CD4-positive, alpha-beta T cell treated with Interleukin-15 for 4 hours (primary cell): ENCODE data around the gene SLC26A1.

Experiments used
- DNase-seq: peaks from one replicate; pipeline ENCODE4 v3.0.0-alpha.2; 2020; ENCODE audit warnings: low spot score

The SLC26A1 gene, protein sequence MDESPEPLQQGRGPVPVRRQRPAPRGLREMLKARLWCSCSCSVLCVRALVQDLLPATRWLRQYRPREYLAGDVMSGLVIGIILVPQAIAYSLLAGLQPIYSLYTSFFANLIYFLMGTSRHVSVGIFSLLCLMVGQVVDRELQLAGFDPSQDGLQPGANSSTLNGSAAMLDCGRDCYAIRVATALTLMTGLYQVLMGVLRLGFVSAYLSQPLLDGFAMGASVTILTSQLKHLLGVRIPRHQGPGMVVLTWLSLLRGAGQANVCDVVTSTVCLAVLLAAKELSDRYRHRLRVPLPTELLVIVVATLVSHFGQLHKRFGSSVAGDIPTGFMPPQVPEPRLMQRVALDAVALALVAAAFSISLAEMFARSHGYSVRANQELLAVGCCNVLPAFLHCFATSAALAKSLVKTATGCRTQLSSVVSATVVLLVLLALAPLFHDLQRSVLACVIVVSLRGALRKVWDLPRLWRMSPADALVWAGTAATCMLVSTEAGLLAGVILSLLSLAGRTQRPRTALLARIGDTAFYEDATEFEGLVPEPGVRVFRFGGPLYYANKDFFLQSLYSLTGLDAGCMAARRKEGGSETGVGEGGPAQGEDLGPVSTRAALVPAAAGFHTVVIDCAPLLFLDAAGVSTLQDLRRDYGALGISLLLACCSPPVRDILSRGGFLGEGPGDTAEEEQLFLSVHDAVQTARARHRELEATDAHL

DNA sequence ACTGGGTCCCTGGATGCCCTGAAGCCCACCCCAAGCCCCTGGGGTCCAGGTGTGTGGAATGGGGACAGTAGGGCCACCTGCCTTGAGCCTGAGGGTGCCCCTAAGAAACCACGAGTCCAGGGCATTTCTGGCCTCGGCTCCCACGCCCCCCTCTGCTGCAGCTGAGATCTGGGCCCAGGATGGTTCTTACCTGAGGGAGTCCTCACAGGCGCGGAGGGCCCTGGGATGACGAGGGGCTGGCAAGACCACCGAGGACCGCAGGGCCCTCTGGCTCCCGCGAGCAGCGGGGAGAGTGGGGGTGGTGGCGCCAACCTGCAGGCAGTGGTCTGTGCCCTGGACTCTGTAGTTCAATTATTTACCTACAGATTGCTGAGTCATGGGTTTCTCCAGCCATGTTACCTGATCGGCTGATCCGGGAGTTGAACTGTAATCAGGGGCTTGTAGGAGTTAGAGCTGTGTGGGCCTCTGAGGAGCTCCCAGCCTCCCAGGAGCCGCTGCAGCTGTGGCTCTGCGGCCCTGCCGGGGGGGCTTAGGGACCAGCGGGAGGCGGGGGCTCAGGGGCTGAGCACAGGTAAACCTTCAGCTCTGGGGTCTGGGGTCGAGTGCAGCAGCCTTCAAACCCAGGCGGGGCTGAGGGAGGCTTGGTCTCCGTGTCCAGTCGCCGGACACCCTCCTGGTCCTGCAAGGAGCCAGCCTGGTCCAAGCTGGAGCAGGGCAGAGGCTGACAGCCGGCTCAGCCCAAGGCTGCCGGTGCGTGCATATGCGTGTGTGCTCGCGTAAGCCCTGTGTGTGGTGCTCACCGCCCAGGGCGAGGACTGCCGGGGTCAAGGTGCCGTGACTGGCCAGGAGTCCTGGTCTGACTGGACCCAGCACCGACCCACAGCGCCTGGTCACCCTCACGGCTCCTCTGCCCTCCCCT is at the start of gene SLC26A1:
Gene SLC26A1 (minus strand): TSS at position 294 of the 919 bp plus-strand sequence. CDS start 1,701 bp downstream, outside the sequence.
- no peak for DNase-seq

DNA sequence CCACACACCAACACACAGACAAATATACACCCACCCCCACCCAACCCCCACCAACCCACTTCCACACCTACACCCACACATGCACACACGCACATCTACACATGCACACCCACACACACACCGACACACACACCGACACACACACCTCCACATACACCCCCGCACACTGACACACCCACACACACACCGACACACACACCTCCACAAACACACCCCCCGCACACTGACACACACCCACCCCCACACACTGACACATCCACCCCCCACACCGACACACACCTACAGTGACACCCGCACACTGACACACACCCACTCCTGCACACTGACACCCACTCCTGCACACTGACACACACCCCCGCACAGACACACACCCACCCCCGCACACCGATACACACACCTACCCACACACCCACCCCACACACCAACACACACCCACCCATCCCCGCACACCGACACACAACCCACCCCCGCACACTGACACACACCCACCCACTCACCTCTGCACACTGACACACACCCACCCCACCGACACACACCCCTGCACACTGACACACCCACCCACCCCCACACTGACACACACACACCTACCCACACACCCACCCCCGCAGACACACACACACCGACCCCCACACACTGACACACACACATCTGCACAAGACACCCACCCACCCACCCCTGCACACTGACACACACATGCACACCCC is 49.3 kb upstream of the SLC26A1 start:
- DNase-seq: no peak

DNA sequence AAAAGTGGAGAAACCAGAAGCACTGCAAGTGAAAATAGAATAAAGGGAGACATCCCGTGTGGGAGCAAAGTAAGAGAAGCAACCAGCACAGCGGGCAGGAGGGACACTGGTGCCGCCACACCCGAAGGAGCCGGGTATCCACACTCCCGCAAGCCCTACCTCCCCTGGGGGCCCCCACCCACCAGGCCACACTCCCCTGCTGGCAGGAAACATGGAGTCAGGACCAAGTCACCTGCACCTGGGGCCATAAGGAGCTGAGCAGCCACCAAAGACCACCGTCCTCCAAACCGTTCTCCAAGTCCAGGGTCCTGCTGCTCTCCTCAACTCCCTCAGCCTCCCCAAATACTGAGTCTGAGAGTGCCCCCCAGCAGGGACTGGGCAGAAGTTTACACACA is 48.7 kb upstream of the SLC26A1 start:
- DNase-seq: no peak

DNA sequence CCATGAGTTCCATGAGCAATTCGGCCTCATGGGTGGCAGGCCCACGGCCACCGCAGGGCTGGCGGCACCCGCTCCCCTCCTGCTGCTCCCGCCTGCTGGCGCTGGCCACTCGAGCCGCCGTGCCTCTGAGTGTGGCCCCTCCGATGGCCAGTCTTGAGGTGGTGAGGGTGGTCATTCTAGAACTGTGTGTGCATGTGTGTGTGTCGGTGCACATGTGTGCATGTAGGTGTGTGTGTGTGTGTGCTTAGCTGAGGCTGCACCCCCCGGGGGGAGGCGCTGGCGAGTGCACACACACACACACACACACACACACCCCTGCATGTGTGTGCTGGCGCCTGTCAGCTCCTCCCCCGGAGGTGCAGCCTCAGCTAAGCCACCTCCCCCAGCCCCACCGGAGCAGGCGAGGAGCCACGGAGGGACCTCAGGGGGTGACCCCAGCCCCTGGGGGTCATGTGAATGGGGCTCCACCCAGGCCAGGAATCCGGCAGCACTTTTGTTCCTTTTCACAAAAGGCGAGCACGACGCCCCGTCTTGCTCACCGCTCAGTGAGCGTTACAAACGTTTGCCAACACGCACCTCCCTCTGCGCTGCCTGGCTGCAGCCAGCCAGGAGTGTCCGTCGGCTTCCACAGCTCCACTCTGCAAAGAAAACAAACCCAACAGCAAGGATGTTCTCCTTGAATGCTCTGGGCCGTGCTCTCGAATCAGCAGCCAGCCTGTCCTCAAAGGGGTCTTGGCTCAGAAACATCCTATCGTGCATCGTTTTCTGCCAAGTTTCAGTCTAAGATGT is 48.1 kb upstream of the SLC26A1 start:
- no peak for DNase-seq

DNA sequence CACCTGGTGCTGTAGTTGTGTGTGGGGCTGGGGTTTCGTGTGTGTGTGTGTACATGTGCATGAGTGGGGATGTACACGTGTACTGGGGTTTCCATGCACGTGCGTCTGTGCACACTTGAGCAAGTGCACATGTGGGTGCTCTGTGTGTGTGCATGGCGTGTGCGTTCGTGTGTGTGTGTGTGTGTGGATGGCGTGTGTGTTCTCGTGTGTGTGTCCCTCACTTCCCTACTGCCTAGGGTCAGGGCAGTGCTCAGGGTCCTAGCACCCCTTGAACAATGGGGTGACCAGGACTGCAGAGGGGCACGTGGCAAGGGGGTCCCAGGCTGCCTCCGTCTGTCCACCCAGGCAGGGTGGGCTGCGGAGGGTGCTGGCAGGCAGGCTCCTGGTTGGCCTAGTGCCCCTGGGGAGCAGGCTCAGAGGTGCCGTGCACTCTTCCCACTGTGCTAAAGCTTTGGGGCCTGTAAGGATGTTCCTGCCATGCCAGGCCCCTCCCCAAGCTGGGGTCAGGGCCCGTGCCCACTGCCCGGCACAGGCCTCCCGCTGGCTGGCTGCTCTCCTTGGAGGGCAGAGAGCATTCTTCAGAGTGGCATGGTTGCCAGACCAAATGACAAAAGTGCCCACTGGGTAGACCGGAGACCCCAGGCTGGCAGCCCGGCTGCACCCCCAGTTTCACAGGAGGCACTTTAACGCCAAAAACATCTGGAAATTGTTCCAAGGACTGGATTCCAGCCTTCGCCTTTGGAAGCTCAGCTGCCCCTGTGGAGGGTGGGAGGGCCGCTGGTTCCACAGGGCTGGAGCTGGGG is 47.3 kb upstream of the SLC26A1 start:
- DNase-seq: no peak

DNA sequence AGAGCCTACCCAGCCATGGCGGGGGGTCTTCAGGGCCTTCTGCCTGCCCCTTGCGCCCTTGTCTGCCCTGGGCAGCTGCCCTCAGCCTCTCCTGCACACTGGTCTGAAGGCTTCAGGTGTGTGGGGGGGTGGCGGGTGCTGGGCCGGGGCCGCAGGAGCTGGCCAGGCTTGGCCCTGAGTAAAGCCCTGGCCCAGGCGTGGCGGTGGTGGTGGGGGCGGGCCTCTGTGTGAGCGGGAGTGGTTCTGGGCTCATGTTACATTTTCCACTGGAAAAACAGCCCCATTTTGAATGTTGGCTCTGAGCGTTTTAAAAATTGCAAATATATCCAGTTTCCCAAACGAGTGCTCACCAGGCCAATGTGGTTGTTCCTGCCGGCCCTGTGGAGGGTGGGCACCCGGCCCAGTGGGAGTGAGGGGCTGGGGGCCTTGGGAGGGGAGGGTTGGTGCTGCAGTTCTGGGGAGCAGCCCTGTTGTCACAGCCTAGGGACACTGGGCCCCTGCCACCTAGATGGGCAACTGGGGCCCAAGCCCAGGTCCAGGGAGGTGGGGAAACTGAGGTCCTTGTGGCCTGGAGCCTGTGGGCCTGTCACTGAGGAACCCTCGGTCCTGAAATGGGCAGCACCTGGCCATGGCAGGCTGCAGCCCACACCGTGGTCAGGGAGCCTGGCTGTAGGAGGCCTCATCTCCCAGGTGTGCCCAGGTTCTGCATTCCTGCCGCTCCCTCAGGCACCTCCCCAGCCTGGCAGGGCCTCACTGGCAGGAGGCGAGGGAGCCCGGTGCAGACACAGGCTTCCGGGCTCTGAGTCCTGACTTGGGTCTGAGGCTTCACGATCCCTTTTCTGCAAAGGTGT is 46.5 kb upstream of the SLC26A1 start:
- DNase-seq: no peak

DNA sequence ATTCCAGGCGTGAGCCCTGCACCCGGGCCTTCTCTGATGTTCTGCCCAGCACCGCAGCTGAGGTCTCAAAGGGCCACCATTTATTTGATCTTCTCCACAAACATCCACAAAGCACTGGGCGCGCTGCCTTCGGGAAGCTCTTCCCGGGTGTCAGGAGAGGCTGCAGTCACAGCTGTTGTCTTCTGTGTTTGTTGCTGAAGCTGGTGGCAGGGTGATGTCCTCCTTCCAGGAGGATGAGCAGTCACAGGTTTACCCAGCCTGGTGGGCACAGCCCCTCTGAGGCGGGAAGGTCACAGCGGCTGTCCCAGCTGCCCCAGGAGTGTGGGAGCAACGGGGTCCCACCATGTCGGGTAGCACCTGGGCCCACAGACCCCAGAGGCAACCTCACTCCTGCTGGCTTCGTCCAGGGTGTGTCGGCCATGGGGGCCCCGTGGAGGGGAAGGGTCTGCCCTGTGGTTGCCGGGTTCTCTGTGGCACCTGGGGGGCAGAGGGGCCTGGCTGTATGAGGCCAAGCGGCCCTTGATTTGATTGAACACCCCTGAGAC is 45.8 kb upstream of the SLC26A1 start:
- no peak for DNase-seq

DNA sequence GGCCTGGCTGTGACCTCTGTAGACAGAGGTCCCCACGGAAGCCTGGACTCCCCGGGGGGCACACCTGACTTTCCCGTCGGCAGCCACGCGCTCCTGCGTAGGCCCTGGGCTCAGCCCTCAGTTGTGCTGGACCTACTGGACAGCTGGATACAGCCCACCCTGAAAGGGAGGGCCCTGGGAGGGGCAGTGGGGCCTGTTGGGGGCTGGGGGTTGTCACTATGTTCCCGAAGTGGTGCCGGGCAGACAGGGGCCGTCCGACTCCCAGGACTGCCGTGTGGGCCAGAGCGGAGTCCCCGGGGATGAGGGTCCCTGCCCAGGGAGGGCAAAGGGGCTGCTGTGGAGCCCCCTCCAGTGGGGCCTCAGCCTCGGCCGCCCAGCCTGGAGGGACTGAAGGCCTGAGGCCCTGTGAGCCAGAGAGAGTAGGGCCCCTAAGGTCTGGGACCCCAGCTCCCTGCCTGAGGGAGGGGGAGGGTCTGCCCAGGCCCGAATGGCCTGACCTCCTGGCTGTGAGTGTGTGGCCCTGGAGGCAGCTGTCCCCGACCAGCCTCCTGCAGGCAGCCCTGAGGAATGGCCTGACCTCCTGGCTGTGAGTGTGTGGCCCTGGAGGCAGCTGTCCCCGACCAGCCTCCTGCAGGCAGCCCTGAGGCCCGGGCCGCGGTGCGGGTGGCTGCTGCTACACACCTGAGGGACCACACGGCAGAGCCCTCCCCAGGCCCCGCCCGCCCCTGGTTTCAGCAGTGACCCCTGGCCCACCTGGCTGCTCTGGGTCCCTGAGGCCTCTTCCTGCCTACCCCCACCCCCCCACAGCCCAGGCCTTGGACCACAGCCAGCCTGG is 44.0 kb upstream of the SLC26A1 start:
- no peak for DNase-seq

DNA sequence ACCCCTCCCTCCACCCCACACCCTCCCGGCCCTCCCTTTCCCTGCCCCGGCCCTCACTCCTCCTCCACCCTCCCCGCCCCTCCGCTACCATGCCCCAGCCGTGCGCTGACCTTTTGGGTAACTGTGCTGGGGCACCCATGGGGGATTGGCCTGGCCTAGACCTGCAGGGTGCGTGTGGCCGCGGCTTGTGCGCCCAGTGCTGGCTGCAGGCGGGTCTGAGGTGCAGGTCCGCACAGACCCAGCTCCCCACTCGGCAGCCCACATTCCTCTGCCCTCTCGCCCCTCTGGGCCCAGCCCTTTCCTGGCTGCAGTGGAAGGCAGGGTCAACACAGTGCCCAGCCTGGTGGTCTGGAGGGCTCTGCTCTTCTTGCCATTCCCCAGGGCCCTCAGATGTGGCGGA is 42.9 kb upstream of the SLC26A1 start:
- DNase-seq: no peak

DNA sequence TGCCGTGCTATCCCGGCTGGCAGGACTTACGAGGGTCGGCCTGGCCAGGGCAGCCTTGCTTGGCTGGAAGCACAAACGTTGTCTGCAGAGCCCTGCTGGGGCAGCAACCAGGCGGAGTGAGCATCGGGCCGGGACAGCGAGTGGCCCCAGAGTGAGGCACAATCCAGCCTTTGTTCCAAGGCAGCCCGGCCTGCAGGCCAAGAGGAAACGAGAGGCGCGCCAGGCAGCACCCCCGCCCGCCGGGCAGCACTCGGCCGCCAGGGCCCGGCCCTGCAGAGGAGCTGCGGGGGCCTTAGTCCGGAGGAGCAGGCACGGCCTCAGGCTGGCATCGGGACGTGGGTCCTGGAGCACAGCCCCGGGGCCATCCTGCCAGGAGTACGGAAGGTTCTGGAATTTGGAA is 42.3 kb upstream of the SLC26A1 start:
- DNase-seq: no peak

DNA sequence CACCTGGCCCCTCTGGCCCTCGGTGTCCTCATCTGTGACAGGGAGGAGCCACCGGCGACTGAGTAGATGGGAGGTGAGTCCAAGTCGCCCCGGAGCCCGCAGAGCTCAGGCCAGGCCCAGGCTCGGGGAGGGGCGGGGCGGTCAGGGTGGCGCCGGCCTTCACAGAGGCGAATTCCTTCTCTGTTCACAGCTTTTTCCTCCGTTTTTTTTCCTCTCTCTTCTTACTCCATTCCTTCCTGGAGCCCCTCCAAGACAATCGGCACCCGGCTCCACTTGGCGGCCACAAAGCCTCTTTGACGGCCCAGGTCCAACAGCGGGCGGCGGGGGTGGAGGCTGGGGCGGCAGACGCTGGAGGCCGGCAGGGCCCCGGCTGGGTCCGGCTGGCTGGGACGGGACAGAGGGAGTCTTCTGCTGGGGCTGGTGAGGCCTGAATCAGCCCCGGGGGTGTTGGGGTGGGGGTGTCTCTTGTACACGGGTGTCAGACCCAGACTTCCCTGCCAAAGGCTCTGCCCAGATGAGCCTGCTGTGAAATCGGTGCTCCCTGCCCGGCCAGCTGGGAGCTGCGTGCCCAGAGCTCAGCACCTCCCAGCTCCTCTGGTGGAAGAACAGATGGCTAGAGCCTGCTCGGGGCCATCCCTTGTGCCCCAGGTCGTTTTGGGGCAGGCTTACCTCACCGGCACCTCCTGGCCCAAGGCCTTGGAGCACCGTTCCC is 40.8 kb upstream of the SLC26A1 start:
- no peak for DNase-seq

DNA sequence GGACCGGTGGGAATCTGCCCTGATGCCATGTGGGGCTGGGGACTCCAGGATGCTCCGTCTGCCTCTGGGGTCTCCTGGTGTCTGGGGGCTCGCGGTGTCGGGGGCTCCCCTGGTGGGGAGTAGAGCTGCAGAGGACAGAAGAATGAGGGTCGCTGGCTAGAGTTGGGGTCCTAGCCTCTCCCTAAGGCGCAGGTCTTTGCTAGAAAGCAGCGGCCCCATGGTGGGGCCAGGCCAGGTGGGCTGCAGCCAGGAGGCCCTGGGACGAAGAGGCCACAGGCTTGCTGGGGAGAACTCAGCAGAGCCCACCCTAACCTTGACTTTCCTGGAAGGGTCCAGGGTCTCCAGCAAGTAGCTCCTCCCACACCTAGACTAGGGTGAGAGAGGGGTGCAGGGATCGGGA is 39.7 kb upstream of the SLC26A1 start:
- DNase-seq: no peak

DNA sequence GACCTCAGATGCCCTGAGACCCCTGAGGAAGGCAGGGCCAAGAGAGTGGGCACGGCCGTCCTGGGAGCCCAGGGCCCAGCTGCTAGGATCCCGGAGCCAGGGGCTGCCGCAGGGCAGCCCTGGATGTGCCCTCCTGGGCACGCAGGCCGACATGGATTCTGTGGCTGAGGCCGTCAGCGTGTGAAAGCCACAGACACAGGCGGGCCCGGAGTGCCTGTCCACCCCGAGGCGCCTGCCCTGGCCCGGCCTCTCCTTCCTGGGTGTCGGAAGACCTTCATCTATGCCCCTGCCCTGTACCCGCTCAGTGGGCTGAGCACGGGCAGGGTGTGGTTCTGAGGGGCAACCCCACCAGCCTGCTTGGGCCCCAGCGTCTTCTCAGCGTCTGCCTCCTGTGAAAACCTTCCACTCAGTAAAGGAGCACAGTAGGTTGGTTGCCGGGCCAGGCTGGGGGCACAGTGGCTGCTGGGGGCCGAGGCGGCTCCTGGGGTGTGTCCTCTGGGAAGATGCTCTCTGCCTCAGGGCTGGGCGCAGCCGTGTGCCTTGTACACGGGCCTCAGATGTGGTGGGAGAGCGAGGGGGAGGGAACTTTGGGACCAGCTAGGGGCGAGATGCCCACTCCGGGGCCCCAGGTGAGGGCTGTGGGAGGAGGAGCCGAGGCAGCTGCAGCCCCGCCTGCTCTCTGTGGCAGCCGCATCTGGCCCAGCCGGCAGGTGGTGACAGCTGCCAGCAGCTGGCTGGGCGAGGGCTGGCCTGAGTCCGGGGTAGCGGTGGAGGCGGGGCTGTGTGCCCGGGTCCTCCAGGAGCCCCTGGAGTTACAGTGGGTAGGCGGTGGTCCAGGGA is 39.0 kb upstream of the SLC26A1 start:
- no peak for DNase-seq

DNA sequence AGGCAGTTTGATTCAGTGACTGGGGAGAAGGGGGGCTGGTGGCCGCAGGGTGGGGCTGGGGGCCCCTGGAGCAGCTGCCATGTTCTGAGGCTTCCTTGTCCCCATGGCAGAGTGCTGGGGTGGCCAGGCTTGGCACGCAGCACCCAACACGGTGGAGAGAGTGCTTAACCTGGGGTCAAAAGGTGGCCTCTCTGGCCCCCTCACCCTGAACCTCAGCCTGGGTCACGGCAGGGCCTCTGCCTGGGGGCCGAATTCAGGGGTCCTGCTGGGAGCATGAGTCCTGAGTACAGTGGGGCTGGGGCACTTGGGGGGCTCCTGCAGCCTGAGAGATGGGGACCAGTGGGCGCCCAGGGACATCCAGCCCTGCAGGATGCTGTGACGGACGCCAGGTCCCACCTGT is 38.1 kb upstream of the SLC26A1 start:
- DNase-seq: no peak

DNA sequence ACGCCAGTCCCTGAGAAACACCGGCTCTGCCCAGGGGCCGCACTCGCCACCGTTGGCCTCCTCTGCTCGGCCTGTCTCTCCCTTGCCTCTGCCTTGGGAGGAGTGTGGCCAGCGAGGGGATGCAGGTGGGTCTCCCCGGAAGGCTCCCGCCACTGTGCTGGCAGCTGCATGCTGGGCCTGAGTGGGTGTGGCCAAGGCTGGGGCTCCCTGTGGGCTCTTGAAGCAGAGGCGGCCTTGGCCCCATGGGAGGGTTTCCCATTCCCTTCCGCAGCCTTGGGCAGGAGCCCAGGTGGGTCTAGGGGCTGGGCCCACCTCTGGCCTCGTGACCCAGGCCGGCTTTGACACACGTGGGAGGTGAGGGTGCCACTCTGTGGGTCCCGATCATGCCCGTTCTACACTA is 37.4 kb upstream of the SLC26A1 start:
- DNase-seq: no peak

DNA sequence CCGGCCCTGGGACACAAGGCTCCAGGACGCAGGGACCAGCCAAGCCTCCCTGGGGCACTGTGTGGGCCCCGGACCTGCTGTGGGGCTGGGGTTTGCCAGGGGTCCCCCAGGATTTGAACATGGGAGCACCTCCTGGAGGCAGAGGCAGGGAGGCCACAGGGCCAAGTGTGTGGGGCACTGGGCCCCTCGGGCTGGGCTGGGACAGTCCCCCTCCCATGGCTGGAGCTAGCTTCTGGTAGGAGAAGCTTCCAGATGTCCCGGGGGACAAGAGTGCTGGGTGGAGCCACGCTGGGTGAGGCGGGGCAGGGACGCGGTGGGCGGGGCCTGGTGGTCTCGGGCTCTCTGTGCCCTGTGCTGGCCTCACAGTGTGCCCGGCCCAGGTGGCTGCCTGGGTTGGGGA is 36.8 kb upstream of the SLC26A1 start:
- DNase-seq: no peak
